DND-41 (cell line): ENCODE data around the gene SLC39A9.

Experiments used
- ATAC-seq: fragments of 200-7000 bp; cut with Tn5 transposase; 3 replicates; pipeline ENCODE4 v1.9.1; 2021; ENCODE audit warnings: low read depth; ENCODE audit not compliant: insufficient read depth
- DNase-seq: peaks from one replicate; pipeline ENCODE4 v3.0.0-alpha.2; 2020
- H2AFZ ChIP-seq: 2 replicates; pipeline ENCODE4 v1.6.0; 2012; ENCODE audit warnings: low read depth, low read length
- H3K27ac ChIP-seq: 2 replicates; pipeline ENCODE4 v1.5.1; 2012; ENCODE audit warnings: low read length, inconsistent platforms
- H3K27me3 ChIP-seq: fragments of 200-600 bp; sonication (generic); 2 replicates; pipeline ENCODE4 v1.6.0; 2012; ENCODE audit warnings: low read length, mild to moderate bottlenecking, inconsistent platforms; ENCODE audit not compliant: insufficient read depth, poor library complexity
- H3K36me3 ChIP-seq: 2 replicates; pipeline ENCODE4 v1.5.1; 2012; ENCODE audit warnings: low read length, inconsistent platforms; ENCODE audit not compliant: insufficient read depth
- H3K4me1 ChIP-seq: 2 replicates; pipeline ENCODE4 v1.5.1; 2012; ENCODE audit warnings: mild to moderate bottlenecking, low read length; ENCODE audit not compliant: insufficient read depth
- H3K4me2 ChIP-seq: 2 replicates; pipeline ENCODE4 v1.6.0; 2012; ENCODE audit warnings: mild to moderate bottlenecking, moderate library complexity, low read length, inconsistent platforms; ENCODE audit not compliant: insufficient read depth
- H3K4me3 ChIP-seq, 2 experiments: fragments of 200-600 bp in 1 of 2; shearing (Covaris generic) in 1 of 2; 2 replicates each; pipeline ENCODE4 v1.5.1; 2012 to 2016; ENCODE audit warnings: inconsistent platforms in 2 of 2, low read length in 2 of 2, mild to moderate bottlenecking in 2 of 2, low read depth in 1 of 2, moderate library complexity in 1 of 2
- H3K79me2 ChIP-seq: 2 replicates; pipeline ENCODE4 v1.6.0; 2012; ENCODE audit warnings: low read length, inconsistent platforms; ENCODE audit not compliant: insufficient read depth
- H3K9ac ChIP-seq: 2 replicates; pipeline ENCODE4 v1.6.0; 2012; ENCODE audit warnings: low read depth, mild to moderate bottlenecking, inconsistent platforms, low read length, moderate library complexity
- H3K9me3 ChIP-seq: 2 replicates; pipeline ENCODE4 v1.5.1; 2012; ENCODE audit warnings: low read length, moderate library complexity, mild to moderate bottlenecking, inconsistent platforms; ENCODE audit not compliant: insufficient read depth, severe bottlenecking
- H4K20me1 ChIP-seq: 2 replicates; pipeline ENCODE4 v1.6.0; 2012; ENCODE audit warnings: low read length; ENCODE audit not compliant: insufficient read depth
- EZH2 ChIP-seq: IDR thresholded peaks from 3 replicates; pipeline ENCODE4 v1.6.1; 2012; ENCODE audit warnings: borderline replicate concordance, low read depth, mild to moderate bottlenecking, moderate library complexity, low read length, inconsistent platforms; ENCODE audit not compliant: severe bottlenecking
- TF ChIP-seq, protein P1 (sequence below): IDR thresholded peaks from 2 replicates; pipeline ENCODE4 v1.5.1; 2012; ENCODE audit warnings: borderline replicate concordance, low read length, moderate library complexity, mild to moderate bottlenecking; ENCODE audit not compliant: poor library complexity, severe bottlenecking; ENCODE audit errors: extremely low read depth

The SLC39A9 gene

DNA sequence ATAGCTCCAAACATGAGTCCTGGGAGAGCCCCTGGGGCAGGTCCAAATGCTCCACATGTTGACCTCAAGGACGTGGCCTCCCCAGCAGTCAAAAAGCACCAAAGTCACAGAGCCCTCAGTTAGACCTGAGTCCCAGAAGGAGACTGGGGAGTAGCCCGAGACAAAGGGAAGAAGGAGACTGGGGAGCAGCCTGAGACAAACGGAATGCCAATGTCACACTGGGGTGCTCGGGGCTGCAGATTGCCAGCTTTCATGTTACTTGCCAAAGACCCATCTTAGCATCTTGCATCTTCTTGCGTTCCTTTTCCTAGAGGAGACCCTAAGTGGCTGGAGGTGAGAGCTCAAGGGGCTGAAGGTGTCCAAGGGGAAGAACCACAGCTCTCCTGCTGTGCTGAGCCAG lies 100.9 kb downstream of the SLC39A9 start:
- Histone ChIP-seq H3K4me1 (no peaks in the 10 kb centered on the region), H3K36me3 (no peaks in the 10 kb centered on the region), H3K79me2 (no peaks in the 10 kb centered on the region), H3K27me3 (peaks cover 2% of the 10 kb centered on the region), H4K20me1 (no peaks in the 10 kb centered on the region), H3K9ac (no peak overlapping the region), H3K4me3 (no peak overlapping the region), H3K27ac (no peak overlapping the region), H3K9me3 (no peaks in the 10 kb centered on the region), H2AFZ (no peak overlapping the region), H3K4me2 (no peak overlapping the region)
- DNase-seq (no peak), ATAC-seq (no peak)
- TF ChIP-seq, protein P1, sequence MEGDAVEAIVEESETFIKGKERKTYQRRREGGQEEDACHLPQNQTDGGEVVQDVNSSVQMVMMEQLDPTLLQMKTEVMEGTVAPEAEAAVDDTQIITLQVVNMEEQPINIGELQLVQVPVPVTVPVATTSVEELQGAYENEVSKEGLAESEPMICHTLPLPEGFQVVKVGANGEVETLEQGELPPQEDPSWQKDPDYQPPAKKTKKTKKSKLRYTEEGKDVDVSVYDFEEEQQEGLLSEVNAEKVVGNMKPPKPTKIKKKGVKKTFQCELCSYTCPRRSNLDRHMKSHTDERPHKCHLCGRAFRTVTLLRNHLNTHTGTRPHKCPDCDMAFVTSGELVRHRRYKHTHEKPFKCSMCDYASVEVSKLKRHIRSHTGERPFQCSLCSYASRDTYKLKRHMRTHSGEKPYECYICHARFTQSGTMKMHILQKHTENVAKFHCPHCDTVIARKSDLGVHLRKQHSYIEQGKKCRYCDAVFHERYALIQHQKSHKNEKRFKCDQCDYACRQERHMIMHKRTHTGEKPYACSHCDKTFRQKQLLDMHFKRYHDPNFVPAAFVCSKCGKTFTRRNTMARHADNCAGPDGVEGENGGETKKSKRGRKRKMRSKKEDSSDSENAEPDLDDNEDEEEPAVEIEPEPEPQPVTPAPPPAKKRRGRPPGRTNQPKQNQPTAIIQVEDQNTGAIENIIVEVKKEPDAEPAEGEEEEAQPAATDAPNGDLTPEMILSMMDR, result no peak
- no peak for TF ChIP-seq EZH2

DNA sequence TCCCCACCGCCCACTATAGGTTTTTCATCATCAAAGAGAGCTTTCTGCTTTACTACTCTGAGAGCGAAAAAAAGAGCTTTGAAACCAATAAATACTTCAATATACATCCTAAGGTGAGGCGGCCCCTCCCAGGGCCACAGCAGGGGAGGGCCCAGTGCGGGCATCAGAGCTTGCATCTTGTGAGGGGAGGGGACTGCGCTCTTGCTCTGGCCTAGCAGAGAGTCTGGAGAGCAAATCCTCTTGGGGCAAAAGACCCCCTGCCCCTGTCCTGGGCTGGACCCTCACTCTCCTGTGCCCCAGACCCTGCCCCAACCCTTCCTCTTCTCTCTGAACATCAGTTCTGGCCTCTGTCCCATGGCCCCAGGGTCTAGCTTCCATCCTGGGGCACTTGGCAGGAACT lies 101.6 kb downstream of the SLC39A9 start:
- Histone ChIP-seq H3K36me3 (no peaks in the 10 kb centered on the region), H3K27ac (no peak overlapping the region), H3K4me2 (no peak overlapping the region), H3K9me3 (no peaks in the 10 kb centered on the region), H3K4me1 (no peaks in the 10 kb centered on the region), H3K4me3 (no peak overlapping the region), H2AFZ (no peak overlapping the region), H3K79me2 (no peaks in the 10 kb centered on the region), H3K27me3 (peaks cover 2% of the 10 kb centered on the region), H3K9ac (no peak overlapping the region), H4K20me1 (no peaks in the 10 kb centered on the region)
- TF ChIP-seq EZH2, result no peak
- TF ChIP-seq, protein P1, result no peak
- DNase-seq (no peak), ATAC-seq (no peak)

DNA sequence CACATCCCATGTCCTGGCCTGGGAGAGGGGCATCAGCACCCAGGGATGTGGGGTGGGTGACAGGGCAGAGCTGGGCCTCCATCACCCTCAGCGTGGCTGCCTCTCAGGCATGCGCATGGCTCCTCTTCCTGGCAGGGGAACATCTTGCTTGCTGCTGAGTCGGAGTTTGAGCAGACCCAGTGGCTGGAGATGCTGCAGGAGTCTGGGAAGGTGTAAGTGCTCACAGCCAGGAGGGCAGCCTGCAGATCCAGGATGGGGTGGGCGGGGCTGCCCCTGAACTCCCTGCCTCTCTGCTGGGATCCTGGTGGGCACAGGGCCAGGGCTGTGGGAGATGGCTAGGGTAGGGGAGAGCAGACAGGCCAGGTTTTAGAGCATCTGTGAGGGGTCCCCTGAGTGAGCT lies 102.2 kb downstream of the SLC39A9 start:
- H3K79me2 ChIP-seq, result no peaks in the 10 kb centered on the region
- no peak overlapping the region for H3K4me2 ChIP-seq
- no peaks in the 10 kb centered on the region for H3K27me3 ChIP-seq
- DNase-seq (no peak), ATAC-seq (no peak)
- TF ChIP-seq, protein P1, result no peak
- TF ChIP-seq EZH2, result no peak
- H4K20me1 ChIP-seq, result no peaks in the 10 kb centered on the region
- H2AFZ ChIP-seq, result no peak overlapping the region
- H3K9me3 ChIP-seq, result no peaks in the 10 kb centered on the region
- H3K36me3 ChIP-seq, result no peaks in the 10 kb centered on the region
- H3K9ac ChIP-seq, result no peak overlapping the region
- H3K4me3 ChIP-seq, result no peak overlapping the region
- H3K27ac ChIP-seq, result no peak overlapping the region
- no peaks in the 10 kb centered on the region for H3K4me1 ChIP-seq

DNA sequence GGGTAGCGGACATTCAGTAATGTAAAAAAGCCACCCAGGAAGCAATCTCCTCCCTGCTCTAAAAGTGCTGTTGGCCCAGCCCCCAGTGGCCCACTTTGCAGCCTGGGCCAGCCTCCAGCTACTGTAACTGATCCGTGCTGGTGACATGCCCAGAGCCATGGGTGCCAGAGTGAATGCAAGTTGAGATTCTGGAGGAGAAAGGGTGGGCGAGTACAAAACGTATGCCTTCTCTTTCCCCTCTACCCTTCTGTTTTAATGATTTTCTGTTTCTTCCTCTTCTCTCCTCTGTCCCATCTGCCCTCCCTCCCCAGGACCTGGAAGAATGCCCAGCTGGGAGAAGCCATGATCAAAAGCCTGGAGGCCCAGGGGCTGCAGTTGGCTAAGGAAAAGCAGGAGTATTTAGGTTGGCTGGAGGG lies 102.9 kb downstream of the SLC39A9 start:
- H3K27me3 ChIP-seq, result no peaks in the 10 kb centered on the region
- H3K9ac ChIP-seq, result no peak overlapping the region
- no peaks in the 10 kb centered on the region for H3K9me3 ChIP-seq
- H3K4me3 ChIP-seq, result no peak overlapping the region
- H3K36me3 ChIP-seq, result no peaks in the 10 kb centered on the region
- no peak overlapping the region for H3K4me2 ChIP-seq
- TF ChIP-seq EZH2, result no peak
- TF ChIP-seq, protein P1, result no peak
- no peak overlapping the region for H3K27ac ChIP-seq
- DNase-seq, result no peak
- H3K4me1 ChIP-seq, result no peaks in the 10 kb centered on the region
- no peak overlapping the region for H2AFZ ChIP-seq
- no peaks in the 10 kb centered on the region for H4K20me1 ChIP-seq
- ATAC-seq, result no peak
- no peaks in the 10 kb centered on the region for H3K79me2 ChIP-seq
